HCT116 (cell line): ENCODE results near the gene LRRN2. TPM values are rescaled to one million over a fixed set of nuclear protein-coding genes. Genes with fewer than 3 reads are reported as not detected.

ENCODE experiments used
- ATAC-seq: fragments of 200-7000 bp; cut with Tn5 transposase; 2 replicates; pipeline ENCODE4 v1.9.1; 2020; ENCODE audit warnings: mild to moderate bottlenecking, moderate library complexity
- BruUV-seq: library from RNA; stranded (reverse); fragments of 400-500 nt; replicated peaks from 2 replicates; lab custom pipeline; 2021; lab: Mats Ljungman, UMichigan
- CTCF ChIA-PET: fragments of 300-600 bp; sonication (Branson Sonifier 250); formaldehyde crosslinking; loops from one replicate; lab custom pipeline; 2021; ENCODE audit warnings: antibody characterized with exemption; lab: Charles Lee
- POLR2A ChIA-PET: fragments of 300-600, 350-600 bp; sonication (Branson Sonifier 250); formaldehyde crosslinking; loops from one replicate; lab custom pipeline; 2021; ENCODE audit warnings: antibody characterized with exemption; lab: Charles Lee
- RAD21 ChIA-PET, 2 experiments: fragments of 300-600 bp; sonication (Branson Sonifier 250); formaldehyde crosslinking; loops; one replicate each; lab custom pipeline; 2023; ENCODE audit warnings: low total read pairs in 2 of 2; ENCODE audit not compliant: uncharacterized antibody in 2 of 2, unreplicated experiment in 2 of 2, low non-redundant PET in 1 of 2; lab: Charles Lee
- DNase-seq: peaks from one replicate; pipeline ENCODE4 v3.0.0-alpha.2; 2010; ENCODE audit warnings: low read depth, low spot score
- H2AFZ ChIP-seq: fragments of 200-600 bp; shearing (Covaris generic), sonication (generic); 2 replicates; pipeline ENCODE4 v1.6.1; 2017; ENCODE audit warnings: low read depth, mixed run types, mixed read lengths, antibody characterized with exemption, low read length; ENCODE audit not compliant: poor library complexity, severe bottlenecking
- H3K27ac ChIP-seq: 2 replicates; pipeline ENCODE4 v1.5.1; 2012; ENCODE audit warnings: low read depth, low read length
- H3K27me3 ChIP-seq: fragments of 200-600 bp; sonication (generic); 2 replicates; pipeline ENCODE4 v1.6.1; 2016; ENCODE audit warnings: mixed run types, low read length, mixed read lengths; ENCODE audit not compliant: insufficient read depth
- H3K36me3 ChIP-seq, 2 experiments: fragments of 200-500 bp in 1 of 2; fragments of 200-600 bp in 1 of 2; sonication (Bioruptor generic) in 1 of 2; sonication (generic) in 1 of 2; 2 replicates each; pipeline versions ENCODE4 v1.5.1 to v1.6.1; 2014 to 2016; ENCODE audit warnings: low read length in 2 of 2, inconsistent platforms in 1 of 2, mixed read lengths in 1 of 2, mixed run types in 1 of 2; ENCODE audit not compliant: insufficient read depth in 2 of 2, control insufficient read depth in 1 of 2
- H3K4me1 ChIP-seq, 2 experiments: fragments of 200-600 bp in 1 of 2; sonication (generic) in 1 of 2; 2 replicates each; pipeline versions ENCODE4 v1.5.1 to v1.6.1; 2012 to 2017; ENCODE audit warnings: low read length in 2 of 2, inconsistent platforms in 1 of 2, mild to moderate bottlenecking in 1 of 2, mixed read lengths in 1 of 2, mixed run types in 1 of 2, moderate library complexity in 1 of 2; ENCODE audit not compliant: insufficient read depth in 2 of 2, control insufficient read depth in 1 of 2
- H3K4me2 ChIP-seq: fragments of 200-600 bp; sonication (generic); 2 replicates; pipeline ENCODE4 v1.6.1; 2017; ENCODE audit warnings: mixed run types, low read length, mixed read lengths
- H3K4me3 ChIP-seq, 2 experiments: fragments of 200-600 bp in 1 of 2; sonication (generic) in 1 of 2; replicated peaks in 1 of 2; 2 replicates each; pipeline ENCODE4 v1.5.1; 2011 to 2016; ENCODE audit warnings: low read length in 2 of 2, control low read depth in 1 of 2, low read depth in 1 of 2, mild to moderate bottlenecking in 1 of 2, mixed read lengths in 1 of 2, mixed run types in 1 of 2
- H3K79me2 ChIP-seq: fragments of 200-600 bp; sonication (generic); 2 replicates; pipeline ENCODE4 v1.6.1; 2017; ENCODE audit warnings: mild to moderate bottlenecking, mixed run types, low read length, moderate library complexity, mixed read lengths; ENCODE audit not compliant: insufficient read depth
- H3K9ac ChIP-seq: fragments of 200-600 bp; sonication (generic); 2 replicates; pipeline ENCODE4 v1.6.1; 2016; ENCODE audit warnings: low read length, mixed read lengths
- H3K9me2 ChIP-seq: fragments of 200-600 bp; sonication (generic), shearing (Covaris generic); 2 replicates; pipeline ENCODE4 v1.6.1; 2017; ENCODE audit warnings: mixed run types, mild to moderate bottlenecking, moderate library complexity; ENCODE audit not compliant: insufficient read depth
- H3K9me3 ChIP-seq, 2 experiments: fragments of 200-500 bp in 1 of 2; fragments of 200-600 bp in 1 of 2; sonication (Bioruptor generic) in 1 of 2; sonication (generic) in 1 of 2; 2 replicates each; pipeline ENCODE4 v1.6.1; 2014 to 2017; ENCODE audit warnings: low read length in 2 of 2, mixed read lengths in 2 of 2, inconsistent platforms in 1 of 2, low read depth in 1 of 2, mild to moderate bottlenecking in 1 of 2, mixed run types in 1 of 2, moderate library complexity in 1 of 2; ENCODE audit not compliant: control insufficient read depth in 1 of 2, insufficient read depth in 1 of 2
- H4K20me1 ChIP-seq: fragments of 200-600 bp; sonication (generic), shearing (Covaris generic); 2 replicates; pipeline ENCODE4 v1.6.1; 2017; ENCODE audit warnings: mixed run types, mild to moderate bottlenecking, moderate library complexity; ENCODE audit not compliant: insufficient read depth
- EZH2 ChIP-seq: fragments of 200-600 bp; sonication (generic); IDR thresholded peaks from 2 replicates; pipeline ENCODE4 v1.6.1; 2017; ENCODE audit warnings: antibody characterized with exemption, mixed run types
- JUND ChIP-seq: IDR thresholded peaks from 2 replicates; pipeline ENCODE4 v1.6.1; 2012
- SRF ChIP-seq: IDR thresholded peaks from 2 replicates; pipeline ENCODE4 v1.6.1; 2012; ENCODE audit warnings: low read depth
- TCF7L2 ChIP-seq: IDR thresholded peaks from 2 replicates; pipeline ENCODE4 v1.7.0; 2011; ENCODE audit warnings: borderline replicate concordance, inconsistent platforms; ENCODE audit not compliant: insufficient read depth, insufficient read length; ENCODE audit errors: extremely low read depth
- intact Hi-C: fragments of 100-400 bp; cut with micrococcal nuclease; formaldehyde crosslinking; loops from 2 replicates; pipeline ENCODE4 v1.10.0; 2022
- total RNA-seq: library from RNA; stranded (reverse); gene quantifications from one replicate; pipeline ENCODE4 v1.2.1, GENCODE V29; 2021; ENCODE audit not compliant: unreplicated experiment
- TF ChIP-seq, protein P1 (sequence below): IDR thresholded peaks from 2 replicates; pipeline ENCODE4 v1.6.1; 2012; ENCODE audit warnings: low read depth
- TF ChIP-seq, protein P2 (sequence below): IDR thresholded peaks from 2 replicates; pipeline ENCODE4 v1.6.1; 2011; ENCODE audit warnings: mild to moderate bottlenecking, low read length, moderate library complexity; ENCODE audit not compliant: insufficient replicate concordance; ENCODE audit errors: extremely low read depth

The LRRN2 gene
- total RNA-seq, 1 experiment from 2014 or later: 3.2 TPM

DNA sequence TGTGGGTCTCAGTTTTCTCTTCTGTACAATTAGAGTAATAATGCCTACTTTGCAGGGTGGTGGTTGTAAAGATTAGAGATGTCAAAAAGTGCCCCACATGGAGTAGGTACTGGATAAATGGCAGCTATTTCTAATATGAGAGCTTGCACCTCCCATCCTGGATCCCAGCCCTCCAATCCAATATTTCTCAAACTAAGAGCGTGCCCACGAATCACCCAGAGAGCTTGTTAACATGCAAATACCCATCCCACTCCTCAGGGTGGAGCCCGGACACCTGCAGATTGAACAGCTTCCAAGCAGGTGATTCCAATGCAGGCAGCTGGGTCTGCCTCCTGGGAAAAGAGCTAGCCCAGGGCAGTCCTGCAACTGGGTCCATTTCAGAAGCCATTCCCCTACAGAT lies 33.0 kb downstream of the LRRN2 start:
- ChIA-PET CTCF (no interaction called here), POLR2A (no interaction called here)

More for the DNA sequence above, 33.0 kb downstream of the LRRN2 start:
- Histone ChIP-seq H3K27ac (no peak overlapping the region), H3K27me3 (no peaks in the 10 kb centered on the region), H2AFZ (no peak overlapping the region), H3K9ac (no peak overlapping the region), H3K9me3 (no peaks in the 10 kb centered on the region), H3K36me3 (no peaks in the 10 kb centered on the region), H3K4me2 (no peak overlapping the region), H3K79me2 (no peaks in the 10 kb centered on the region), H3K4me1 (peaks cover 0 to 5% of the 10 kb centered on the region in 2 experiments; a peak in 3 of 4 replicates), H3K9me2 (no peaks in the 10 kb centered on the region), H3K4me3 (no peak overlapping the region), H4K20me1 (no peaks in the 10 kb centered on the region)
- TF ChIP-seq TCF7L2 (no peak), JUND (no peak), SRF (no peak), EZH2 (no peak)
- TF ChIP-seq, protein P1, sequence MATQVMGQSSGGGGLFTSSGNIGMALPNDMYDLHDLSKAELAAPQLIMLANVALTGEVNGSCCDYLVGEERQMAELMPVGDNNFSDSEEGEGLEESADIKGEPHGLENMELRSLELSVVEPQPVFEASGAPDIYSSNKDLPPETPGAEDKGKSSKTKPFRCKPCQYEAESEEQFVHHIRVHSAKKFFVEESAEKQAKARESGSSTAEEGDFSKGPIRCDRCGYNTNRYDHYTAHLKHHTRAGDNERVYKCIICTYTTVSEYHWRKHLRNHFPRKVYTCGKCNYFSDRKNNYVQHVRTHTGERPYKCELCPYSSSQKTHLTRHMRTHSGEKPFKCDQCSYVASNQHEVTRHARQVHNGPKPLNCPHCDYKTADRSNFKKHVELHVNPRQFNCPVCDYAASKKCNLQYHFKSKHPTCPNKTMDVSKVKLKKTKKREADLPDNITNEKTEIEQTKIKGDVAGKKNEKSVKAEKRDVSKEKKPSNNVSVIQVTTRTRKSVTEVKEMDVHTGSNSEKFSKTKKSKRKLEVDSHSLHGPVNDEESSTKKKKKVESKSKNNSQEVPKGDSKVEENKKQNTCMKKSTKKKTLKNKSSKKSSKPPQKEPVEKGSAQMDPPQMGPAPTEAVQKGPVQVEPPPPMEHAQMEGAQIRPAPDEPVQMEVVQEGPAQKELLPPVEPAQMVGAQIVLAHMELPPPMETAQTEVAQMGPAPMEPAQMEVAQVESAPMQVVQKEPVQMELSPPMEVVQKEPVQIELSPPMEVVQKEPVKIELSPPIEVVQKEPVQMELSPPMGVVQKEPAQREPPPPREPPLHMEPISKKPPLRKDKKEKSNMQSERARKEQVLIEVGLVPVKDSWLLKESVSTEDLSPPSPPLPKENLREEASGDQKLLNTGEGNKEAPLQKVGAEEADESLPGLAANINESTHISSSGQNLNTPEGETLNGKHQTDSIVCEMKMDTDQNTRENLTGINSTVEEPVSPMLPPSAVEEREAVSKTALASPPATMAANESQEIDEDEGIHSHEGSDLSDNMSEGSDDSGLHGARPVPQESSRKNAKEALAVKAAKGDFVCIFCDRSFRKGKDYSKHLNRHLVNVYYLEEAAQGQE: no peak
- TF ChIP-seq, protein P2, sequence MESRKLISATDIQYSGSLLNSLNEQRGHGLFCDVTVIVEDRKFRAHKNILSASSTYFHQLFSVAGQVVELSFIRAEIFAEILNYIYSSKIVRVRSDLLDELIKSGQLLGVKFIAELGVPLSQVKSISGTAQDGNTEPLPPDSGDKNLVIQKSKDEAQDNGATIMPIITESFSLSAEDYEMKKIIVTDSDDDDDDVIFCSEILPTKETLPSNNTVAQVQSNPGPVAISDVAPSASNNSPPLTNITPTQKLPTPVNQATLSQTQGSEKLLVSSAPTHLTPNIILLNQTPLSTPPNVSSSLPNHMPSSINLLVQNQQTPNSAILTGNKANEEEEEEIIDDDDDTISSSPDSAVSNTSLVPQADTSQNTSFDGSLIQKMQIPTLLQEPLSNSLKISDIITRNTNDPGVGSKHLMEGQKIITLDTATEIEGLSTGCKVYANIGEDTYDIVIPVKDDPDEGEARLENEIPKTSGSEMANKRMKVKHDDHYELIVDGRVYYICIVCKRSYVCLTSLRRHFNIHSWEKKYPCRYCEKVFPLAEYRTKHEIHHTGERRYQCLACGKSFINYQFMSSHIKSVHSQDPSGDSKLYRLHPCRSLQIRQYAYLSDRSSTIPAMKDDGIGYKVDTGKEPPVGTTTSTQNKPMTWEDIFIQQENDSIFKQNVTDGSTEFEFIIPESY: no peak
- RAD21 ChIA-PET: no interaction called here
- no peak for ATAC-seq
- no TSS peak for BruUV-seq
- intact Hi-C loops: no loop called here
- no peak for DNase-seq
